Hepatocyte (in vitro differentiated cells): Measurements from ENCODE around the gene RUSF1. TPM values are rescaled to one million over a fixed set of nuclear protein-coding genes. Genes with fewer than 3 reads are reported as not detected.

Experiments used
- DNase-seq: peaks from one replicate; pipeline ENCODE4 v3.0.0-alpha.2; 2016; ENCODE audit warnings: low spot score
- H2AFZ ChIP-seq: fragments of 200-600 bp; sonication (generic); 2 replicates; pipeline ENCODE4 v1.6.0; 2016; ENCODE audit warnings: antibody characterized with exemption, mild to moderate bottlenecking
- H3K27ac ChIP-seq: fragments of 200-600 bp; sonication (generic); 2 replicates; pipeline ENCODE4 v1.5.1; 2016; ENCODE audit warnings: mild to moderate bottlenecking
- H3K27me3 ChIP-seq: fragments of 200-600 bp; sonication (generic); 2 replicates; pipeline ENCODE4 v1.6.1; 2016
- H3K36me3 ChIP-seq: fragments of 200-600 bp; sonication (generic); replicated peaks from 2 replicates; pipeline ENCODE4 v1.5.1; 2016; ENCODE audit warnings: low read depth; ENCODE audit not compliant: insufficient read depth
- H3K4me1 ChIP-seq: fragments of 200-600 bp; sonication (generic); 2 replicates; pipeline ENCODE4 v1.5.1; 2016; ENCODE audit warnings: mild to moderate bottlenecking, moderate library complexity; ENCODE audit not compliant: insufficient read depth
- H3K4me2 ChIP-seq: fragments of 200-600 bp; sonication (generic); 2 replicates; pipeline ENCODE4 v1.6.0; 2016
- H3K4me3 ChIP-seq: fragments of 200-600 bp; sonication (generic); 2 replicates; pipeline ENCODE4 v1.5.1; 2016; ENCODE audit warnings: mild to moderate bottlenecking
- H3K79me2 ChIP-seq: fragments of 200-600 bp; sonication (generic); 2 replicates; pipeline ENCODE4 v1.6.0; 2017; ENCODE audit warnings: mild to moderate bottlenecking
- H3K9me2 ChIP-seq: fragments of 200-600 bp; sonication (generic); replicated peaks from 2 replicates; pipeline ENCODE4 v1.6.0; 2017; ENCODE audit warnings: mild to moderate bottlenecking; ENCODE audit not compliant: insufficient read depth
- H3K9me3 ChIP-seq: fragments of 200-600 bp; sonication (generic); 2 replicates; pipeline ENCODE4 v1.5.1; 2016; ENCODE audit warnings: low read depth, mild to moderate bottlenecking
- H4K20me1 ChIP-seq: fragments of 200-600 bp; sonication (generic); 2 replicates; pipeline ENCODE4 v1.6.0; 2016; ENCODE audit warnings: mild to moderate bottlenecking; ENCODE audit not compliant: insufficient read depth, poor library complexity, severe bottlenecking
- EZH2 ChIP-seq: fragments of 200-600 bp; sonication (generic); IDR thresholded peaks from 2 replicates; pipeline ENCODE4 v1.6.1; 2016; ENCODE audit warnings: antibody characterized with exemption, mild to moderate bottlenecking, borderline replicate concordance
- EZH2phosphoT487 ChIP-seq: fragments of 200-600 bp; sonication (generic); IDR thresholded peaks from one replicate; pipeline ENCODE4 v1.6.1; 2018; ENCODE audit warnings: antibody characterized with exemption, mild to moderate bottlenecking, low read depth, moderate library complexity; ENCODE audit not compliant: unreplicated experiment, severe bottlenecking
- WGBS: methylation state at CpG from one replicate; pipeline ENCODE4 v1.1.6; 2016; ENCODE audit warnings: low lambda C conversion rate; ENCODE audit errors: missing lambda C conversion rate; 5-methylcytosine and 5-hydroxymethylcytosine counted together
- polyA plus RNA-seq: library from polyadenylated mRNA; unstranded; fragments of >200 nt; fragmentation: Nextera tagmentation; extraction: Ambion mirVana; gene quantifications from 2 replicates; pipeline ENCODE4 v1.2.1, GENCODE V29; 2016
- total RNA-seq: library from RNA; depleted of rRNA; stranded (reverse); fragments of >200 nt; gene quantifications from 2 replicates; pipeline ENCODE4 v1.2.3, GENCODE V29; 2014
- TF ChIP-seq, protein P1 (sequence below): fragments of 200-600 bp; sonication (generic); IDR thresholded peaks from 2 replicates; pipeline ENCODE4 v1.5.1; 2016; ENCODE audit warnings: antibody characterized with exemption, mild to moderate bottlenecking; ENCODE audit not compliant: poor library complexity

The RUSF1 gene
- total and polyA plus RNA-seq, 2 experiments from 2014 or later = 56.6 to 77.2 TPM

DNA sequence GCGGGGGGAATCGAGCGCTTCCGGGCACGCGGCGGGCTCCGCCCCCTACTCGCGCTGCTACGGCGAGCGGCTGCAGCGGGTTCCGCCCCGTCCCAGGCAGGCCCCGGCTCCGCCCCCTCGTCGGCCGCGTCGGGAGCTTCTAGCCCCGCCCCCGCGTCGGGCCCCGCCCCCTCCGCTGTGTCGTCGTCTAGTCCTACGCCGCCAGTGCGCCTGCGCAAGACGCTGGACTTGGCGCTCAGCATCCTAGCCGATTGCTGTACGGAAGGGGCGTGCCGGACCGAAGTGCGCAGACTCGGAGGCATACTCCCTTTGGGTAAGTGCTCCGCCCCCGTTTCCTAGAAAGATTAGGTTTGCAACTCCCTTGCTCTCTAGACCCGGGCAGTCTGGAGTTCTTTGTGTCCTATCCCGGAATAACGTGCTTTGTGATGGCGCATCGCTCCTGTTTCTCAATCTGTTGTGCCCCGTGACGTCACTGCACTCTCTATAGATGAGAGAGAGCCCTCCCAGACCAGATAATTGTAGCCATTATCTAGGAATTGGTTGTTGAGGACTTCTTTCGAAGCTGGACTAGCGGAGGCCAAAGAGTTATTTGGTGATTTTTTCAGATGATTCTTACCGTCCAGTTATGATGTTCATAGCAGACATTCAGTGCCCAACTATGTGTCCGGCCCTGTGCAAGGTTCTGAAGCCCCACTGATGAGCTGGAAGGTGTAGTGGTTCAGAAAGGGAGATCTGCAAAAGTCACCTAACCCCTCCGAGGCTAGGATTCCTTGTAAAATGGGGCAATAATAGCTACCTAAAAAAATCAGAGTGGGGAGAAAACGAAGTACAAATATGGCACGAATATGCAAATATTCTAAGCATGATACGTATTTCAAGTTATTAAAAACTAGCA, 48.3 kb downstream of the RUSF1 start:
- Histone ChIP-seq H3K9me3 (no peaks in the 10 kb centered on the region), H3K79me2 (peaks cover 37% of the 10 kb centered on the region), H4K20me1 (peaks cover 19% of the 10 kb centered on the region), H3K36me3 (no peaks in the 10 kb centered on the region), H3K4me2 (peak overlapping the region; percentile 74), H3K9me2 (no peaks in the 10 kb centered on the region), H3K27ac (peak overlapping the region; percentile 96), H3K4me3 (peak overlapping the region; percentile 10), H3K27me3 (no peaks in the 10 kb centered on the region), H2AFZ (peak overlapping the region; percentile 25), H3K4me1 (peaks cover 12% of the 10 kb centered on the region)
- WGBS = 4% methylated on average over 53 of the region's 61 CpGs
- DNase-seq = peak; percentile 100
- no peak for TF ChIP-seq EZH2
- TF ChIP-seq, protein P1, sequence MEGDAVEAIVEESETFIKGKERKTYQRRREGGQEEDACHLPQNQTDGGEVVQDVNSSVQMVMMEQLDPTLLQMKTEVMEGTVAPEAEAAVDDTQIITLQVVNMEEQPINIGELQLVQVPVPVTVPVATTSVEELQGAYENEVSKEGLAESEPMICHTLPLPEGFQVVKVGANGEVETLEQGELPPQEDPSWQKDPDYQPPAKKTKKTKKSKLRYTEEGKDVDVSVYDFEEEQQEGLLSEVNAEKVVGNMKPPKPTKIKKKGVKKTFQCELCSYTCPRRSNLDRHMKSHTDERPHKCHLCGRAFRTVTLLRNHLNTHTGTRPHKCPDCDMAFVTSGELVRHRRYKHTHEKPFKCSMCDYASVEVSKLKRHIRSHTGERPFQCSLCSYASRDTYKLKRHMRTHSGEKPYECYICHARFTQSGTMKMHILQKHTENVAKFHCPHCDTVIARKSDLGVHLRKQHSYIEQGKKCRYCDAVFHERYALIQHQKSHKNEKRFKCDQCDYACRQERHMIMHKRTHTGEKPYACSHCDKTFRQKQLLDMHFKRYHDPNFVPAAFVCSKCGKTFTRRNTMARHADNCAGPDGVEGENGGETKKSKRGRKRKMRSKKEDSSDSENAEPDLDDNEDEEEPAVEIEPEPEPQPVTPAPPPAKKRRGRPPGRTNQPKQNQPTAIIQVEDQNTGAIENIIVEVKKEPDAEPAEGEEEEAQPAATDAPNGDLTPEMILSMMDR = no peak
- TF ChIP-seq EZH2phosphoT487 = no peak

GRCh38 chr16:31458844-31459686, 49.1 kb downstream of the RUSF1 start, which contains the start of gene ARMC5:
ARMC5 (plus strand) TSS chr16:31459501; CDS start chr16:31459525, 24 bp downstream.
- Histone ChIP-seq H3K36me3 (no peaks in the 10 kb centered on the region), H3K4me3 (peak within 1 kb of the TSS; percentile 77), H3K27ac (peak within 1 kb of the TSS; percentile 96), H3K9me3 (no peaks in the 10 kb centered on the region), H3K4me1 (peaks cover 17% of the 10 kb centered on the region), H3K79me2 (peaks cover 39% of the 10 kb centered on the region), H3K27me3 (no peaks in the 10 kb centered on the region), H2AFZ (peak within 1 kb of the TSS; percentile 55), H3K4me2 (peak within 1 kb of the TSS; percentile 97), H3K9me2 (no peaks in the 10 kb centered on the region), H4K20me1 (peaks cover 19% of the 10 kb centered on the region)
- whole genome bisulfite sequencing = under 1% methylated on average over 89 of the region's 91 CpGs
- DNase-seq = peak; percentile 99
- TF ChIP-seq EZH2phosphoT487 = no peak
- TF ChIP-seq, protein P1 = peak; percentile 66

DNA sequence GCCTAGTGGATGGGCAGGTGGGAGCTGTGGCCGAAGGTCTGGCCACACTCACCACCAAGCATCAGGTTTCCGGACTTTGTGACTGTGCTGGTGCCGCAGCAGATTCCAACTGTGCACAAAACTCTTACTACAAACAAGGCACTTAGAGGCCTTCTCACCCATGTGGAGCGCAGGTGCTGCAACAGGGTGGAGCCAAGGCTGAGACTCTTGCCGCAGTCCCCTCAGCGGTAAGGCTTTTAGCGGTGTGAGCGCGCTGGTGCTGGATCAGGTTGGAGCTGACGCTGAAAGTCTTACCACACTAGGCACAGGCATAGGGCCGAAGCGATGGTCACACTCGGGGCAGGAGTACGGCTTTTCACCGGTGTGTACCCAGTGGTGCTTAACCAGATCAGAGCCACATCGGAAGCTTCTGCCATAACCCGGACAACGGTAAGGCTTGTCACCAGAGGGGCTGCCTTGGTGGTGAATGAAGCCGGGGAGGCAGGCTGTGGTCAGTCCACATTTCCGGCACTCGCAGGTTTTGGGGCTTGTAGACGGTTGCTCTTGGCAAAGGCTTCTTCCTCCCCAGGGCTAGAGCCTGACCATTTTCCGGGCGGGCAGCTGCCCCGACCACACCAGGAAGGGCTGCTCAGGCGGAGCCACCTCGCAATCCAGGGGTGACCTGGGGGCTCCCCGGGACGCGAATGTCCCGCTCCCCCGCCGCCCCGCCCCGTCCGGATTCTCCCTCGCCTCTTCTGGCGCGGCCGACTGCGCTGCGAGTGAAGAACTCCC, 49.9 kb downstream of the RUSF1 start:
- H2AFZ ChIP-seq = peak overlapping the region; percentile 55

More for the DNA sequence above, 49.9 kb downstream of the RUSF1 start:
- Histone ChIP-seq H3K9me2 (no peaks in the 10 kb centered on the region), H4K20me1 (peaks cover 19% of the 10 kb centered on the region), H3K27me3 (no peaks in the 10 kb centered on the region), H3K9me3 (no peaks in the 10 kb centered on the region), H3K36me3 (no peaks in the 10 kb centered on the region), H3K4me3 (peak overlapping the region; percentile 77), H3K27ac (peak overlapping the region; percentile 96), H3K4me2 (peak overlapping the region; percentile 97), H3K4me1 (peaks cover 24% of the 10 kb centered on the region), H3K79me2 (peaks cover 39% of the 10 kb centered on the region)
- 2% methylated on average over 40 of the region's 42 CpGs for WGBS
- TF ChIP-seq EZH2 (no peak), EZH2phosphoT487 (no peak)
- TF ChIP-seq, protein P1 = peak; percentile 23
- DNase-seq = peak; percentile 76
